Tongue (tissue), 2 donors: ENCODE results near the gene INTS13. TPM values are rescaled to one million over a fixed set of nuclear protein-coding genes. Genes with fewer than 3 reads are reported as not detected.
A peak's percentile ranks its signal among the peaks of the same experiment; 100 is the strongest.
"Not testable (repeated sequence)": the region's sequence is repeated elsewhere in the genome, so short reads cannot be mapped to it uniquely, and the experiment has no call there.

Experiments
- DNase-seq: peaks from one replicate; pipeline ENCODE4 v3.0.0-alpha.2; 2015
- total RNA-seq: library from RNA; depleted of rRNA; stranded (reverse); fragments of >200 nt; gene quantifications from one replicate; pipeline ENCODE4 v1.2.3, GENCODE V29; 2014

The INTS13 gene
- total RNA-seq = 19.3 TPM

GRCh38 chr12:26937863-26938700, at the start of gene INTS13, which contains the start of gene FGFR1OP2:
Gene INTS13, minus strand, starts transcription at chr12:26937981. Its CDS starts 1,178 bp downstream, at chr12:26936803.
Gene FGFR1OP2, plus strand, starts transcription at chr12:26938470. Its CDS starts 15,689 bp downstream, at chr12:26954159.
- DNase-seq = peak; percentile 100

- DNase-seq = no peak
Measured at GRCh38 chr12:26982866-26983265, 45.1 kb upstream of the INTS13 start.

- DNase-seq = no peak
Measured at GRCh38 chr12:26979733-26980132, 42.0 kb upstream of the INTS13 start.

GRCh38 chr12:26978801-26979200, 41.0 kb upstream of the INTS13 start:
- DNase-seq = no peak

GRCh38 chr12:26976687-26977086, 38.9 kb upstream of the INTS13 start:
- peak; percentile 8 for DNase-seq

- DNase-seq = no peak
Measured at GRCh38 chr12:26971963-26972362, 34.2 kb upstream of the INTS13 start.

GRCh38 chr12:26970136-26970535, 32.4 kb upstream of the INTS13 start:
- DNase-seq = no peak

- no peak for DNase-seq
Measured at GRCh38 chr12:26966842-26967241, 29.1 kb upstream of the INTS13 start.

- no peak for DNase-seq
Measured at GRCh38 chr12:26963413-26963812, 25.6 kb upstream of the INTS13 start.

GRCh38 chr12:26961803-26962202, 24.0 kb upstream of the INTS13 start:
- no peak for DNase-seq

GRCh38 chr12:26961391-26961790, 23.6 kb upstream of the INTS13 start:
- not testable (repeated sequence) for DNase-seq

GRCh38 chr12:26954027-26954426, 16.2 kb upstream of the INTS13 start:
- DNase-seq = no peak

GRCh38 chr12:26953447-26953846, 15.7 kb upstream of the INTS13 start:
- DNase-seq = no peak

- DNase-seq = no peak
Measured at GRCh38 chr12:26948309-26948708, 10.5 kb upstream of the INTS13 start.

- DNase-seq = no peak
Measured at GRCh38 chr12:26941215-26941594, 3.4 kb upstream of the INTS13 start.

- DNase-seq = no peak
Measured at GRCh38 chr12:26940516-26941214, 2.9 kb upstream of the INTS13 start.

- DNase-seq = no peak
Measured at GRCh38 chr12:26939953-26940352, 2.2 kb upstream of the INTS13 start.

- DNase-seq = peak; percentile 6
Measured at GRCh38 chr12:26939192-26939832, 1.5 kb upstream of the INTS13 start.

GRCh38 chr12:26938701-26939062, 901 bp upstream of the INTS13 start:
- no peak for DNase-seq

GRCh38 chr12:26937443-26937862, 328 bp downstream of the INTS13 start:
- no peak for DNase-seq

GRCh38 chr12:26936559-26937442, 980 bp downstream of the INTS13 start:
- DNase-seq = peak; percentile 6
